DOHH2 (cell line): ENCODE data around the gene KCTD1.

Source experiments
- H3F3A ChIP-seq: fragments of 200-600 bp; sonication (generic), shearing (Covaris generic); 2 replicates; pipeline ENCODE4 v1.6.0; 2016; ENCODE audit warnings: antibody characterized with exemption, mild to moderate bottlenecking; ENCODE audit not compliant: control insufficient read depth, insufficient read depth
- H3K27ac ChIP-seq: fragments of 200-600 bp; sonication (generic); 2 replicates; pipeline ENCODE4 v1.5.1; 2014; ENCODE audit warnings: low read depth, mild to moderate bottlenecking, low read length, moderate library complexity
- H3K27me3 ChIP-seq: fragments of 200-600 bp; sonication (generic); 2 replicates; pipeline ENCODE4 v1.6.1; 2014; ENCODE audit warnings: mild to moderate bottlenecking, low read length, mixed read lengths; ENCODE audit not compliant: control insufficient read depth
- H3K36me3 ChIP-seq: fragments of 200-600 bp; sonication (generic); 2 replicates; pipeline ENCODE4 v1.6.1; 2014; ENCODE audit warnings: mild to moderate bottlenecking, low read length, moderate library complexity, mixed read lengths; ENCODE audit not compliant: control insufficient read depth
- H3K4me1 ChIP-seq: fragments of 200-600 bp; sonication (generic); 2 replicates; pipeline ENCODE4 v1.6.1; 2014; ENCODE audit warnings: mild to moderate bottlenecking, low read length, mixed read lengths; ENCODE audit not compliant: control insufficient read depth
- H3K4me2 ChIP-seq: fragments of 200-600 bp; sonication (generic); 2 replicates; pipeline ENCODE4 v1.6.0; 2014; ENCODE audit warnings: mild to moderate bottlenecking, low read length, moderate library complexity
- H3K4me3 ChIP-seq: fragments of 200-600 bp; sonication (generic); 2 replicates; pipeline ENCODE4 v1.5.1; 2014; ENCODE audit warnings: mild to moderate bottlenecking, low read length, mixed read lengths
- H3K79me2 ChIP-seq: fragments of 200-600 bp; sonication (generic); 2 replicates; pipeline ENCODE4 v1.6.1; 2014; ENCODE audit warnings: mild to moderate bottlenecking, low read length, mixed read lengths; ENCODE audit not compliant: control insufficient read depth
- H3K9me2 ChIP-seq: fragments of 200-600 bp; sonication (generic); replicated peaks from 2 replicates; pipeline ENCODE4 v1.6.1; 2014; ENCODE audit warnings: mild to moderate bottlenecking, low read length, mixed read lengths; ENCODE audit not compliant: control insufficient read depth
- H3K9me3 ChIP-seq: fragments of 200-600 bp; sonication (generic); 2 replicates; pipeline ENCODE4 v1.6.1; 2014; ENCODE audit warnings: antibody characterized with exemption, low read length, mixed read lengths; ENCODE audit not compliant: control insufficient read depth, insufficient read depth
- H4K20me1 ChIP-seq: fragments of 200-600 bp; sonication (generic); 2 replicates; pipeline ENCODE4 v1.6.0; 2014; ENCODE audit warnings: low read depth, mild to moderate bottlenecking, antibody characterized with exemption, low read length, moderate library complexity; ENCODE audit not compliant: control insufficient read depth, insufficient read depth
- CTCF ChIP-seq: fragments of 200-600 bp; sonication (generic); IDR thresholded peaks from one replicate; pipeline ENCODE4 v1.5.1; 2014; ENCODE audit warnings: antibody characterized with exemption, mild to moderate bottlenecking, low read depth, low read length; ENCODE audit not compliant: poor library complexity, severe bottlenecking
- EZH2phosphoT487 ChIP-seq: fragments of 200-600 bp; sonication (generic); IDR thresholded peaks from 2 replicates; pipeline ENCODE4 v1.6.1; 2017; ENCODE audit warnings: borderline replicate concordance, mild to moderate bottlenecking, antibody characterized with exemption, low read length, moderate library complexity, mixed read lengths

KCTD1 gene

GRCh38 chr18:26524002-26524401, 24.4 kb downstream of the KCTD1 start:
- no peak overlapping the region for H3K4me2 ChIP-seq
- no peaks in the 10 kb centered on the region for H3K36me3 ChIP-seq
- H3K27ac ChIP-seq: no peak overlapping the region
- no peaks in the 10 kb centered on the region for H3K4me1 ChIP-seq
- no peaks in the 10 kb centered on the region; the same call in 1 of the 2 replicates for H3K27me3 ChIP-seq
- H3K9me3 ChIP-seq: no peaks in the 10 kb centered on the region
- H3K9me2 ChIP-seq: no peaks in the 10 kb centered on the region
- no peaks in the 10 kb centered on the region for H4K20me1 ChIP-seq
- no peak overlapping the region for H3K4me3 ChIP-seq
- TF ChIP-seq EZH2phosphoT487: no peak
- no peak for TF ChIP-seq CTCF
- H3F3A ChIP-seq: no peaks in the 10 kb centered on the region
- no peaks in the 10 kb centered on the region for H3K79me2 ChIP-seq

- no peak for TF ChIP-seq CTCF
- TF ChIP-seq EZH2phosphoT487: no peak
- no peaks in the 10 kb centered on the region for H3K79me2 ChIP-seq
- no peaks in the 10 kb centered on the region for H4K20me1 ChIP-seq
- no peaks in the 10 kb centered on the region for H3K9me3 ChIP-seq
- H3K27ac ChIP-seq: no peak overlapping the region
- H3K4me2 ChIP-seq: no peak overlapping the region
- no peaks in the 10 kb centered on the region for H3F3A ChIP-seq
- no peaks in the 10 kb centered on the region for H3K9me2 ChIP-seq
- no peaks in the 10 kb centered on the region; the same call in 1 of the 2 replicates for H3K27me3 ChIP-seq
- no peaks in the 10 kb centered on the region for H3K4me1 ChIP-seq
- H3K36me3 ChIP-seq: no peaks in the 10 kb centered on the region
- H3K4me3 ChIP-seq: no peak overlapping the region
Measured at GRCh38 chr18:26521617-26522016, 26.7 kb downstream of the KCTD1 start.

GRCh38 chr18:26520974-26521373, 27.4 kb downstream of the KCTD1 start:
- H3K4me2 ChIP-seq: no peak overlapping the region
- H3K9me3 ChIP-seq: no peaks in the 10 kb centered on the region
- H3K36me3 ChIP-seq: no peaks in the 10 kb centered on the region
- H3K27ac ChIP-seq: no peak overlapping the region
- no peaks in the 10 kb centered on the region; the same call in 1 of the 2 replicates for H3K27me3 ChIP-seq
- no peak overlapping the region for H3K4me3 ChIP-seq
- TF ChIP-seq EZH2phosphoT487 (no peak), CTCF (no peak)
- H3K4me1 ChIP-seq: no peaks in the 10 kb centered on the region
- H3K79me2 ChIP-seq: no peaks in the 10 kb centered on the region
- H3K9me2 ChIP-seq: no peaks in the 10 kb centered on the region
- H4K20me1 ChIP-seq: no peaks in the 10 kb centered on the region
- no peaks in the 10 kb centered on the region for H3F3A ChIP-seq
